ENCODE results near the gene PDLIM5.

- TF ChIP-seq CTCF (conservative IDR thresholded peaks at IDR 0.05; ENCODE audit: low read length) (no peak), EZH2phosphoT487 (IDR thresholded peaks at IDR 0.05; ENCODE audit: borderline replicate concordance) (no peak)
Measured at GRCh38 chr4:94559351-94559806, 107.6 kb downstream of the PDLIM5 start.
